GM19397 (cell line): ENCODE data around the gene CD69.
"Not testable (repeated sequence)": the region's sequence is repeated elsewhere in the genome, so short reads cannot be mapped to it uniquely, and the experiment has no call there.

Experiments
- ATAC-seq: cut with Tn5 transposase; IDR thresholded peaks from one replicate; pipeline ENCODE4 v1.9.1; 2021; ENCODE audit warnings: mild to moderate bottlenecking, moderate library complexity; ENCODE audit not compliant: unreplicated experiment

CD69 gene

GRCh38 chr12:9751204-9752144, 9.2 kb downstream of the CD69 start:
- ATAC-seq, result no peak

- ATAC-seq, result no peak
Measured at GRCh38 chr12:9750276-9751203, 10.2 kb downstream of the CD69 start.

- no peak for ATAC-seq
Measured at GRCh38 chr12:9749640-9750039, 11.1 kb downstream of the CD69 start.

- ATAC-seq, result no peak
Measured at GRCh38 chr12:9745199-9745598, 15.5 kb downstream of the CD69 start.

GRCh38 chr12:9742661-9743060, 18.0 kb downstream of the CD69 start:
- ATAC-seq, result no peak

- peak; percentile 72 for ATAC-seq
Measured at GRCh38 chr12:9741726-9742125, 19.0 kb downstream of the CD69 start.

- no peak for ATAC-seq
Measured at GRCh38 chr12:9740106-9740750, 20.5 kb downstream of the CD69 start.

- ATAC-seq, result not testable (repeated sequence)
Measured at GRCh38 chr12:9739404-9740105, 21.1 kb downstream of the CD69 start.

GRCh38 chr12:9738905-9739304, 21.8 kb downstream of the CD69 start:
- ATAC-seq, result not testable (repeated sequence)

- ATAC-seq, result no peak
Measured at GRCh38 chr12:9736936-9737705, 23.6 kb downstream of the CD69 start.

- no peak for ATAC-seq
Measured at GRCh38 chr12:9735601-9736000, 25.1 kb downstream of the CD69 start.

GRCh38 chr12:9732921-9733461, 27.7 kb downstream of the CD69 start, which contains the start of gene CLECL1:
CLECL1 (minus strand) TSS chr12:9733097.
- ATAC-seq, result no peak

GRCh38 chr12:9731797-9732196, 28.9 kb downstream of the CD69 start:
- ATAC-seq, result no peak

- ATAC-seq, result no peak
Measured at GRCh38 chr12:9731393-9731792, 29.3 kb downstream of the CD69 start.

- ATAC-seq, result no peak
Measured at GRCh38 chr12:9730591-9730990, 30.1 kb downstream of the CD69 start.

- no peak for ATAC-seq
Measured at GRCh38 chr12:9730011-9730410, 30.7 kb downstream of the CD69 start.

GRCh38 chr12:9729082-9729481, 31.6 kb downstream of the CD69 start:
- no peak for ATAC-seq

- ATAC-seq, result no peak
Measured at GRCh38 chr12:9727813-9728212, 32.9 kb downstream of the CD69 start.

GRCh38 chr12:9725213-9725870, 35.4 kb downstream of the CD69 start:
- ATAC-seq, result no peak
